ENCODE measurements around the gene PCYOX1L. TPM values are rescaled to one million over a fixed set of nuclear protein-coding genes. Genes with fewer than 3 reads are reported as not detected.

The PCYOX1L gene
- total RNA-seq, 1 donor from 2014 or later = 11.9 TPM

DNA sequence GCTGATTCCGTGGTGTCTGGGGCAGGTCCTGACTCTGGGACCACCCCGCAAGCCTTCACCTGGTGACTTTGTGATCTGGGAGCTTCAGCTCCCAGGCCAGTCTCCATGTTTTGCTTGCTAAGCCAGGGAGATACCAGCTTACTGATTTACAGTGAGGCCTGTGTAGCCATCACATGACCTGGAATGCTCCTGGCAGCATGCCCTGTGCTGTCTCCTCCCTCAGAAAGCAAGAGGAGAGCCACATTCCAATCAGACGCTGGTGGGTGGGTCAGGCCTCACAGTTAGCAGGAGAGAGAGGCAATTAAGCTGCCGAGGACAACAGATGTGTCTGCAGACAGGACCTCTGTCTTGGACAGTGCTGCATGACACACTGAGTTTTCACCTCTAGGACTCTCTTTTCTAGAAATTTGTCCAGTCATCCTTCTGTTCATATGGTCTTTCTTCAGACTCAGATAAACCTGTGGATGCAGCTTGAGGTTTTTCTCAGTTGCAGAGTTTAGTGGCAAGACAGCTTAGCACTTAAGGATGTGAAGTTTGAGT lies 37.0 kb upstream of the PCYOX1L start:
- Histone ChIP-seq H3K4me3 (ENCODE audit: low read depth, low read length) (no peak overlapping the region), H3K27me3 (ENCODE audit: control insufficient read depth, insufficient read depth, low read length) (no peaks in the 10 kb centered on the region), H3K36me3 (ENCODE audit: control insufficient read depth, insufficient read depth, low read length) (no peaks in the 10 kb centered on the region)
- DNase-seq (ENCODE audit: low read depth) = peak; percentile 94
- TF ChIP-seq, protein P1, sequence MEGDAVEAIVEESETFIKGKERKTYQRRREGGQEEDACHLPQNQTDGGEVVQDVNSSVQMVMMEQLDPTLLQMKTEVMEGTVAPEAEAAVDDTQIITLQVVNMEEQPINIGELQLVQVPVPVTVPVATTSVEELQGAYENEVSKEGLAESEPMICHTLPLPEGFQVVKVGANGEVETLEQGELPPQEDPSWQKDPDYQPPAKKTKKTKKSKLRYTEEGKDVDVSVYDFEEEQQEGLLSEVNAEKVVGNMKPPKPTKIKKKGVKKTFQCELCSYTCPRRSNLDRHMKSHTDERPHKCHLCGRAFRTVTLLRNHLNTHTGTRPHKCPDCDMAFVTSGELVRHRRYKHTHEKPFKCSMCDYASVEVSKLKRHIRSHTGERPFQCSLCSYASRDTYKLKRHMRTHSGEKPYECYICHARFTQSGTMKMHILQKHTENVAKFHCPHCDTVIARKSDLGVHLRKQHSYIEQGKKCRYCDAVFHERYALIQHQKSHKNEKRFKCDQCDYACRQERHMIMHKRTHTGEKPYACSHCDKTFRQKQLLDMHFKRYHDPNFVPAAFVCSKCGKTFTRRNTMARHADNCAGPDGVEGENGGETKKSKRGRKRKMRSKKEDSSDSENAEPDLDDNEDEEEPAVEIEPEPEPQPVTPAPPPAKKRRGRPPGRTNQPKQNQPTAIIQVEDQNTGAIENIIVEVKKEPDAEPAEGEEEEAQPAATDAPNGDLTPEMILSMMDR (IDR thresholded peaks at IDR 0.05; ENCODE audit: insufficient read depth, low read length, poor library complexity, severe bottlenecking) = no peak

DNA sequence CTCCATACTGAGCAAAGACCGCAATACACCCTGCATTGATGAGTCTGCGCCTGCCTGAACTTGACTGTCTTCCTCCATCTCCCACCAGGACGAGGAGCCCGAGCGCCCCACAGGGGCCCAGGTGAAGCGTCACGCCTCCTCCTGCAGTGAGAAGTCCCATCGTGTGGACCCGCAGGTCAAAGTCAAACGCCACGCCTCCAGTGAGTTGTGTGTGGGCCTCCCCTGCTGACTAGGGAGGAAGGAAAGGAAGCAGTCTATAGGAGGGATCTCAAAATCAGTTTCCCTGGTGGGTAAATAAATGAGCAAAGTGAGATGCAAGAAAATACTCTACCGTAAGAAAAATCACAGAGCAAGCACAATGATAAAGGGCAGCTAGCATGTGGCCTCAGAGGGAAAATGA lies 35.3 kb upstream of the PCYOX1L start:
- Histone ChIP-seq H3K27me3 (ENCODE audit: control insufficient read depth, insufficient read depth, low read length) (no peaks in the 10 kb centered on the region), H3K36me3 (ENCODE audit: control insufficient read depth, insufficient read depth, low read length) (no peaks in the 10 kb centered on the region), H3K4me3 (ENCODE audit: low read depth, low read length) (no peak overlapping the region)
- DNase-seq (ENCODE audit: low read depth) = no peak
- TF ChIP-seq, protein P1 (IDR thresholded peaks at IDR 0.05; ENCODE audit: insufficient read depth, low read length, poor library complexity, severe bottlenecking) = no peak

DNA sequence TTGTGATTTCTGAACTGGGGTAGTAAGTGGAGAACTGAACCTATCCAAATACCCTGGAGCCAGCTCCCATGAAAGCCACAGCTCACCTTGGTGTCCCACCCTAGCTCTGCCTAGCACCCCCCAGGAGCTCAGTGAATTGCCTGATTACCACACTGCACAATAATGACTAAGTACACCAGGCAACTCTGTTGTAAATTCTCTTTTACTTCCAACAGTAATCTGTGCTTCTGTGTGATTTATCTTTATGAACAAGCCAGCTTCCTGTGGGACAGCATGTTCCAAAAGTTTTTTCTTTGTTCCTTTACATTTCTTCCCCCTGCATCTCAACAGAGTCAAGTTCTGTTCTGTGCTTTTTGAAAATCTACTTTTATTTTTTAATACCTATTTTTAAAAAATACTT lies 34.6 kb upstream of the PCYOX1L start:
- no peak for DNase-seq (ENCODE audit: low read depth)
- Histone ChIP-seq H3K4me3 (ENCODE audit: low read depth, low read length) (no peak overlapping the region), H3K27me3 (ENCODE audit: control insufficient read depth, insufficient read depth, low read length) (no peaks in the 10 kb centered on the region), H3K36me3 (ENCODE audit: control insufficient read depth, insufficient read depth, low read length) (no peaks in the 10 kb centered on the region)
- TF ChIP-seq, protein P1 (IDR thresholded peaks at IDR 0.05; ENCODE audit: insufficient read depth, low read length, poor library complexity, severe bottlenecking) = no peak

DNA sequence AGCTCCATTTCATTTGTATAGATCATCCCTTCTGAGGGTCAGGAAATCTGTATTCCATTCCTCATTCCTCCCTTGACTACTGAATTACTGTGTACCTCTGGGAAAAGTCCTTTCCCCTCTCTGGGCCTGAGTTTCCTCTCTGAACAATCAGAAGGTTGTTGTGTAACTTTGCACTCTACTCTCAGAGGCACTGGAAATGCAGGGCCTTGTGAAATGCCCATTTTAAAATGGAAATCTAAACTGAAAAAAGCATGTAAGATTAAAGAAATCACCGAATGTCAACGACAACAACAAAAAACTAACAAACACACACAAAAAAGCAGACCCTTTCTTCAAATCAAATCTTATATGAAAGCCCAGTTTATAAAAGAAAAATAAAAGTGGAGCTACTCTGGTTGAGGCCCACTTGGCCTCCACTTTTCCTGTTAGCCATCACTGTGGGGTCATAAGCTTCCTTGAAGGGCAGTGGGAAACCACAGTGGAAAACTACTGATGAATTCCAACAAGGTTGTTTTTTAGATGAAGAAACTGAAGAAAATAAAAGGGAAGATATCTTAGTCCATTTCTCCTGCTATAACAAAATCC lies 34.1 kb upstream of the PCYOX1L start:
- DNase-seq (ENCODE audit: low read depth) = no peak
- no peaks in the 10 kb centered on the region for H3K27me3 ChIP-seq (ENCODE audit: control insufficient read depth, insufficient read depth, low read length)

DNA sequence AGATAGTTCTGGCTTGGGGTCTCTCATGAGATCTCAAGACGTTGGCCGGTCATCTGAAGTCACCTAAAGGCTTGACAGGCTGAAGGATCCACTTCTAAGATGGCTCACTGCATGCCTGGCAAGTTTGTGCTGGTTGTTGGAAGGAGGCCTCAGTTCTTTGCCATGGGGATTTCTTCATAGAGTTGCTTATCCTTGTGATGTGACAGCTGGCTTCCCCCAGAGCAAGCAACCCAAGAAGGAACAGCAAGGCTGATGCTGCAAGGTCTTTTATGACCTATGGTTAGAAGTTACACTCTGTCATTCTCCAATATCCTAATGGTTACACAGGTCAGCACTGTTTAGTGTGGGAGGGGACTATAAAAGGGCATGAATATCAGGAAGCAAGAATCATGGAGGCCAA lies 33.2 kb upstream of the PCYOX1L start:
- H3K36me3 ChIP-seq (ENCODE audit: control insufficient read depth, insufficient read depth, low read length) = no peaks in the 10 kb centered on the region
- DNase-seq (ENCODE audit: low read depth) = no peak
- TF ChIP-seq, protein P1 (IDR thresholded peaks at IDR 0.05; ENCODE audit: insufficient read depth, low read length, poor library complexity, severe bottlenecking) = no peak
- no peaks in the 10 kb centered on the region for H3K27me3 ChIP-seq (ENCODE audit: control insufficient read depth, insufficient read depth, low read length)
- no peak overlapping the region for H3K4me3 ChIP-seq (ENCODE audit: low read depth, low read length)

More for the DNA sequence above, 34.1 kb upstream of the PCYOX1L start:
- TF ChIP-seq, protein P1 (IDR thresholded peaks at IDR 0.05; ENCODE audit: insufficient read depth, low read length, poor library complexity, severe bottlenecking) = no peak
- Histone ChIP-seq H3K4me3 (ENCODE audit: low read depth, low read length) (no peak overlapping the region), H3K36me3 (ENCODE audit: control insufficient read depth, insufficient read depth, low read length) (no peaks in the 10 kb centered on the region)
